Erythroblast (primary cell): ENCODE measurements around the gene GLI3.

Experiments used
- DNase-seq, 2 experiments: peaks; one replicate each; lab custom pipeline; 2025; lab: John Stamatoyannopoulos, UW
- GATA1 ChIP-seq: IDR thresholded peaks from 2 replicates; pipeline ENCODE4 v1.6.1; 2011; ENCODE audit warnings: low read depth, mild to moderate bottlenecking, control low read depth, low read length, moderate library complexity
- POLR2A ChIP-seq: IDR thresholded peaks from 2 replicates; pipeline ENCODE4 v1.6.1; 2011; ENCODE audit warnings: mild to moderate bottlenecking, low read length

Gene GLI3

DNA sequence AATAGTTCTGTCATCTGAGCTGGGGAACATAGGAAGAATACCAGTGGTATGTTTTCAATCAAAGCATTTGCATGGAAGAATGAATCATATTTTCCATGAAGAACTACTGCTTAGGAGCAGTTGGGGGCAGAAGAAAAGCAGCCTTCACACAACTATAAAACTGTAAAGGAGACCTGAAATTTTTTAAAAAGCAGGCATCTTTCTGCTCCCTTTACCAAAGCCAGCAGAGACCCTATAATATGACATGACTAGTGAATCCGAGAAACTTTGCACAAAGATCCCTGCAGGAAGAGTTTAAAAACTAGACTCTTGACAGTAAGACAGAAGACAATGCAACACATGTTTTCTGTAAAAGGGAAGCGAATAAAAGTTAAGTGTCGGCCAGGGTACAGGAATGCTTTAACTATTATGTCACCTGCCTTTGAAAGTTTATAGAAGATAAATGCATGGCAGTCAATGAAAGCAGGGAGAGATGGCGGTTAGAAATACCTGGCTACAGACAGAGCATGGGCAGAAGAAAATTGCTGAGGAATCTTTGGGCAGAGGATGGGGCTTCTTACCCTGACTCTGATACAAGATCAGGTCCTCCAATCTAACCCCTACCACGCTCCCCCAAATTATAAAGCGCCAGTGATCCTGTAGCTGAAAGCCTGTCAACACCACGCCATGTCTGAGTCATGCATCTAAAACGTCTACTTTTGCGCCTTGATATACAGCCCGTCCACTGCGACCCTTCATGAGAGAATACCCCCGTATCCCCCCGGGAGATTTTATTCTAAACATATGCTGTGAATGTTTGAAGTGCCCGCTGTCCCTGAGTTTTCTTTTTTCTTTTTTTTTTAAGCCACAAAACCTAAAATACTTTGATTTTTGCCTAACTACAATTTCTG lies 93.1 kb downstream of the GLI3 start:
- DNase-seq = no peak
- TF ChIP-seq POLR2A = no peak
- TF ChIP-seq GATA1 = no peak

DNA sequence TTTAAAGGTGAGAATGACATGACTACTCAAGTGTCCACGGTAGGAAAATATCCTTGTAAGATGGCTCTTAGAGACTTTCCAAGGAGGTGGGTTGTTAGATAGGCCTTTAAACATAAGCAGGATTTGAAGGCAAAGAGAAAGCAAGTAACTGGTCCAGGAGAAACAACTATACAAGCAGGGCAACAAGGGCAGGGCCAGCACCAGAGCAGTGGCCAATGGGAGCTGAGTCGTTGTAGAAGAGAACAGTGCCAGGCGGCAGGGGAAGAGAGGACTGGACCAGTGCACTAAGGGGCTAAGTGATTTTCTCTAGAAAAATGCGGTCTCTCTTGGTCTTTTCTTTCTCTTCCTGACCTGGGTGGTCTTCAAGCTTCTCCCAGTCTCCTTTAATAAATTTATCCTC lies 94.9 kb downstream of the GLI3 start:
- DNase-seq = no peak
- TF ChIP-seq POLR2A (no peak), GATA1 (no peak)

DNA sequence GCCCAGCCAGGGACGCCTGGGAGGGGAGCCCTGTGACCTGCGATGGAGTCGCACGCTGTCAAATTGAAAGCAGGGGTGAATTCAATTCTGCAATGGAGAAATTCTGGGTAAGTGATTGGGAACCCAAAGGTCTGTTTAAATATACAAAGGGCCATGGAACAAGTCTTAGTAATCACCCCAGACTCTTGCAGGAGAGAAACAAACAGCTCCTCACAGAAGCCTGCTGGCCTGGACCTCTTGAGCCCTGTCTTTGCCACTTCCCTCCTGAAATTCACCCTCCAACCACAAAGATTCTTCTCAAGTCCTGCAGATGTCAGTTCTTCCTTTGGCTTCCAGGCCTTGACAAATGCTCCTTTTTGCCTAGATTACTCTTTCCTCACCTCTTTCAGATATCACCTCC lies 97.3 kb downstream of the GLI3 start:
- TF ChIP-seq GATA1 (no peak), POLR2A (no peak)
- no peak for DNase-seq

DNA sequence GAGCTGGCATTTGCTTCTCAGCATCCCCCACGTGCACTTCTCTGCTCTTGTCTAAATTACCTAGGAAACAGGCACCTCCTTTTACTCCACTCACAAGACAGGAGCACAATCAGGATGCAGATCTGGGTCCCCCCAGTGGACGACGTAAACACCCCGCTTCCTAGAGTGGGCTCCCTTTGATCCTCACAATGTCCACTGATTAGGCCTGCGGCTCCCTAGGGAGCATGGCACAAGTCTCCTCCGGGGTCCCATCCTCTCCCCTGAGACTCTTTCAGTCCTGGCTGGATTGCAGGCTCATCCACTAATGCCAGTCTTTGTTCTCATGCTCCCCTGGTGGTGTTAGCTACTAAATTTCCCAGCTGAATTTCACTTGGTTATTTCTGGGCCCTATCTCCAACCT lies 98.3 kb downstream of the GLI3 start:
- no peak for DNase-seq
- TF ChIP-seq GATA1 (no peak), POLR2A (no peak)

DNA sequence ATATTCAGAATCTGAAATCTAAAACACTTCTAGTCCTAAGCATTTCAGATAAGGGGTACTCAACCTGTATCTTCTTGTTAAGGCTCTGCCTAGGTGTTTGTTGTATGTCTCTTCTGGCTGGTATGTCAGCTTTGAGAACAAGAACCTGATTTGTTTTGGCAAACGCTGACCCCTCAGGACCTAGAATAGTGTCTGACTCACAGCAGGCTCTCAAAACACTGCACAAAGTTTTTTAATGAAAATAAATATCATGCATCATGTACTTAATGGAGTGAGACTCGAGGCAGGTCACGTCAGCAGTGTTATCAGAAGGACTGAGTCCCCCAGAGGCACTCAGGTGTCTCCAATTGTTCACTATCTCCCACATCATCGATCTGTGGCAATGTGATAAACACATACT lies 99.1 kb downstream of the GLI3 start:
- TF ChIP-seq POLR2A (no peak), GATA1 (no peak)

DNA sequence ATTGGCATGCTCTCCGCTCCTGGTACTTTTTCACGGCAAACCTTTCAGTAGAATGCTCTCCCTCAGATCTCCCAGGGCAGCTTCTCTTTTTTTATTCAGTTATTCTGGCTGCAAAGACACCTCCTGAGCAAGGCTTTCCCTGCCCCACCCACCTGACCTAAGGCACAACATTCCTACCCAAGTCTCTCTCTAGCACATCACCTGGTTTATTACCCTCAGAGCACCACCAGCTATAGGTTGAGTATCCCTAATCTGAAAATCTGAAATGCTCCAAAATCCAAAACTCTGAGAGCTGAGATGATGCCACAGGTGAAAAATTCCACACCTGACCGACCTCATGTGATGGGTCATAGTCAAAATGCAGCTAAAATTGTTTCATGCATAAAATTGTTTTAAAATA lies 99.6 kb downstream of the GLI3 start:
- DNase-seq = no peak
- TF ChIP-seq GATA1 (no peak), POLR2A (no peak)

More for the DNA sequence above, 99.1 kb downstream of the GLI3 start:
- DNase-seq = no peak

DNA sequence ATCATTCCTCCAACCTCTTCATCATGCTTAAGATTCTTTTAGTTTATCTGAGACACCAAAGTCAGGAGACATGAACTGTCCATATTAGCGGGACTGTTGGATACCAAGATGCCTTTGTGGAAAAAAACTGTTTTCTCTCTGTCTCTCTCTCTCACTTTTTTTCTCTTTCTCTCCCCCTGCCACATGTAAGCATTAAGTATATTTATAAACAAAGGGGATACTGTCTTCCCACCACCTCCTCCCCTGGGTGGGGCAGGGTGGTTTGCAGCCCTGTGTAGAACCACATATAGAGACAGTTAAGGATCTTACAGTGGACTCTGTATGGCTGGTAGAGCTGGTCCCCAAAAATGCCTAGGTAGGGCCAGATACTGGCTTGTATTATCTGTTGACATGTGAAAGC lies 101.3 kb downstream of the GLI3 start:
- no peak for TF ChIP-seq GATA1
- TF ChIP-seq POLR2A = no peak

DNA sequence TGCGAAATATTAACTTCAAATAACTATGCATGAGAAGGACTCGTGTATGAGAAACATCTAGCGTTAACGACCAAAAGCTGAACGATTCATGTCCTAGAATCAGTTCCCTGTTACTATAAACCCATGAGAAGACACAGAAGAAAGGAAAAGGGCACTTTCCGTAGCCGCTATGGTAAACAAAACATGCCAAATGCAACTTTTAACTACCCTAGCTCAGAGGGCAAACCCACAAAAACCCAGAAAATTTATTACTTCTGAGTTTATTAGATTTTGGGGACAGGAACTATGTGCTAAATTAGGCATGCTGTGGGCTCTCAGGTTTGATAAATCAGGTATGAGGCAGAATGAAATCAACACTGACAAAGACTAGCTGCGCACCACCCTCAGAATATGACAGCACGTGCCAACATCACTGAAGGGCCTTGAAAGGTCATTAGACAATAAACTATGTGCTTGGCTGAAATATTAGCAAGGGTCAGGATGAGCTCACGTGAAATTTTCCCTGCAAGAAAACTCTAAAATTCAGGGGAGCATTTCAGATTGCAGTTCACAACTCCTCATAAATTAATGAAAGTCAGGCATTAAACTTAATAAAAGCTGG lies 102.6 kb downstream of the GLI3 start:
- no peak for TF ChIP-seq GATA1
- TF ChIP-seq POLR2A = no peak
- no peak for DNase-seq

More for the DNA sequence above, 101.3 kb downstream of the GLI3 start:
- DNase-seq = no peak

DNA sequence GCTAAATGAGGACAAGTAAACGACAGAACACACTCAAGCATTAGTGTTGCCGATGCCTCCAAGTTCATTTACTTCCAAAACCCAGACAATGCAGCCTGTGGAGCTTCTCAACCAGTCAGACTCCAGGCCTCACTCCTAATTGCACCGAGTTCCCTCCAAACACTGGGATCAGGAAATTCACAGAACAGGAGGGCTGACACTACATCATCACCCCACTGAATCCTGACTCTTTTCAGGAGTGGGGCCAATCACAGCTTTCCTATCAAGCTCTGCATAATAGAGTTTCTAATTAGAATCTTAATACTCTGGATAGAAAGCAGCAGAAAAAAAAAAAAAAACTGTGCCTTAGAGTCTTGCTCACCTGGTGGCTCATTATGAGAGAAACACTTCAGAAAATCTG lies 103.7 kb downstream of the GLI3 start:
- no peak for DNase-seq
- TF ChIP-seq POLR2A (no peak), GATA1 (no peak)

DNA sequence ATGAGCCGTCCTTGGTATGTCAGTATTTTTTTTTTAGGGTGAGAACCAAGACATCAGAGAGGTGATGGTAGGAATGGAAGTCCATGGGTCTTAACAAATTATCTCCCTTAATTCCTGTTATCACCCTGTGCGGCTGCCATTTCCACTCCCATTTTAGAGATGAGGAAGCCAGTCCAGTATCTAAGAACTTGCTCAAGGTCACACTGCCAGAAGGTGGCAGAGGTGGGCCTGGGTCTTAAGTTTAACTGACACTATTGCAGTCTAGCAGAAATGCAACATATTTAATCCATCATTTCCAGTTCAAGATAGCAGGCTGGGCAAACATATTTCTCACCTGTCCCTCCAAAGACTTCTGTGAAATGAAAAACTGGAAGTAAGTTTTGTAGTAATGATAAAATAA lies 108.3 kb downstream of the GLI3 start:
- TF ChIP-seq POLR2A (no peak), GATA1 (no peak)
- no peak for DNase-seq

DNA sequence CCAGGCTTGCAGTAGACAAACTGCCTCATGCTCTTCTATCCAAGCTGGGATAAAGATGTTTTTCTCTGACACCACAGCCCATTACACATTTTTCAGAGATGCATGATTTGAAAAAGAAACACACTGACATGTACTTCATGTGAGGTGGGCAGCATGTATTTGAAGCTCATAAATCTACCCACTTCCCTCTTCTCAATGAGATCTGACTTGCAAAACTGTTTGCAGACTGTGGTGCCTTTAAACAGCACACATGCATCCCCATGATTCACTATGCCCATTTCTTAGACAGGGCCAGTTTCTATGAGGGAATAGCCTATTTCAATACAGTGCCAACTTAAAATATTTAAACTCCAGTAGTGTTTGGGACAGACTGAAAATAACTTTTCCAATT lies 109.8 kb downstream of the GLI3 start:
- TF ChIP-seq GATA1 = no peak
- no peak for TF ChIP-seq POLR2A
- DNase-seq = no peak

DNA sequence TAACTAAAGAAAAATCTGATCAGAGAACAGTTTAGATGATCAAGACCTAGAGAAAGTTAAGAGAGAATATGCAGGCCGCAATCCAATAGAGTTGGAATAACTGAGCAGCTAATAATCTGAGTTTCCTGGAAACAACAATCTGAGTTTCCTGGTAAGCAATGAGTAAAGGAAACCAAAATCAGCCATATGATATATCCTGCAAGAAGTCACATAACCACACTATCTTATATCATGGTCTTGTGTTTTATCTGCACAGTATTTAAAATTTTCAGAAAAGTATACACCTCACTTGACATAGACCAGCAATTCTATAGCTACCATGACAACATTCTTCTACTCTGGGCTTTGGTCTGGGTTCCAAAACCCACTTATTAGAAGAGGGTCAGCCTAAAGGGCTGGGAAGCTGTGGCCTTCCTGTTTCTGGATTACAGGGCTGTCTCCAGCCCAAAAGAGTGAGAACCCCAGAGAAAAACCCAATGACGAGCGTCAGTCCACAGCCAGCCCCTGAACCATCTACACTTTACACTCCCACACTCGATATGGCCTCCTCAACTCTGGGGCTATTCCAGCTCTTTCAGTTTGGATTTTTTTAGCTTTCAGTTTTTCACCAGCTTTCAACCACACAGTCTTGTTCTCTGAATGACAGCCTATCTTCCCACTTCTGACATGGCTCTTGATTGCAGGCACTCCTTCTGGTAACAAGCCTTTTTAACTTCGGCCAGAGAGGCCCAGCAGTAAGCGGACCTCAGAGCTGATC lies 110.4 kb downstream of the GLI3 start:
- TF ChIP-seq POLR2A (no peak), GATA1 (no peak)
- no peak for DNase-seq

DNA sequence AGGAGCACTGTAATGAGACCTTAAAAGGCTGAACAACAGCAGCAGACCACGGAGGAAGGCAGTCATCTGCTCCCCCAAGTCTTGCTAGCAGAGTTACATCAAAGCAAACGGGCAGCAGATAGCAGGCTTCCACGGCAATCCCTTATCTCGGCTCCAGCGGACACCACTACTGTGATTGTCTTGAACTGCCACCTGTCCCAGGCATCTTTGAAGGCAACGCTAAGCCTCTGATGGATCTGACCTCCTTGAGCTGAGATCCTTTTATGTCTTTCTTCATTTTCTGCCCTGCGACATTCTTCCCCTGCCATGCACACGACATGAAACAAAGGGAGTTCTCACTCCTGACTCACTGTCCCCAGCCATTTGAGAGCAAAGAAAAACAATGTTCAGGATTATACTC lies 111.7 kb downstream of the GLI3 start:
- no peak for DNase-seq
- TF ChIP-seq GATA1 = no peak
- no peak for TF ChIP-seq POLR2A

DNA sequence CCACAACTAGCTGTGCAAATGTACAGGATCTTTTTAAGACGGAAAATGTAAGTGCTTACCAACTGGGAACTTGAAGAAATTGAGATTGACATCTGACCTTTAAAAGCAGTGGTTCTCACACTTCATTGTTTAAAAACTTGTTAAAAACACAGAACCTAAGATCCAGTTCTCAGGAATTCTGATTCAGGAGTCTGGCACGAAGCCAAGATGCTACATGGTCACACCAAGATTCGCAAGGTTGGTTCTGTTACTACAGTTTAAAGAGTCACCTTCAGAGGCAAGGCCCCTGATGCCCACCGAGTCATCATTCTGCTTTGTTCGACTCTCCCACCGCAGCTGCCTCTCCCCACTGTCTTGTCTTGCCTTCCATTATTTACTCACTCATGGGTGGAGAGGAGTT lies 113.3 kb downstream of the GLI3 start:
- no peak for DNase-seq
- TF ChIP-seq GATA1 (no peak), POLR2A (no peak)
